H1 (cell line): ENCODE data around the gene TMEM253. TPM values are rescaled to one million over a fixed set of nuclear protein-coding genes. Genes with fewer than 3 reads are reported as not detected.

Experiments
- CTCF ChIA-PET: fragments of 300-600 bp; sonication (Branson Sonifier 250); formaldehyde crosslinking; loops from one replicate; lab custom pipeline; 2021; ENCODE audit not compliant: partially characterized antibody; lab: Charles Lee
- POLR2A ChIA-PET: fragments of 300-600 bp; sonication (Branson Sonifier 250); formaldehyde crosslinking; loops from one replicate; lab custom pipeline; 2021; ENCODE audit warnings: inconsistent platforms; ENCODE audit not compliant: partially characterized antibody; lab: Charles Lee
- DNase-seq, 2 experiments: peaks; one replicate each; pipeline versions ENCODE4 v3.0.0 to v3.0.0-alpha.2; 2010 to 2022; ENCODE audit warnings: low spot score in 2 of 2, low read depth in 1 of 2, mixed read lengths in 1 of 2
- FAIRE-seq: peaks from 2 replicates; lab custom pipeline; 2011; peaks lifted over from hg19 to GRCh38; lab: Jason Lieb, UNC
- H2AFZ ChIP-seq: 2 replicates; pipeline ENCODE4 v1.8.1; 2012; ENCODE audit warnings: low read length, inconsistent platforms
- H2AK5ac ChIP-seq: 2 replicates; pipeline ENCODE4 v1.6.1; 2013; ENCODE audit warnings: low read depth, low read length
- H2BK120ac ChIP-seq: replicated peaks from 2 replicates; pipeline ENCODE3; 2013; ENCODE audit warnings: low read depth, low read length, inconsistent platforms
- H2BK12ac ChIP-seq: 2 replicates; pipeline ENCODE4 v1.6.1; 2013; ENCODE audit warnings: low read depth, low read length
- H2BK15ac ChIP-seq: 2 replicates; pipeline ENCODE4 v1.6.1; 2013; ENCODE audit warnings: low read length
- H2BK20ac ChIP-seq: 2 replicates; pipeline ENCODE4 v1.6.1; 2013; ENCODE audit warnings: low read length
- H2BK5ac ChIP-seq: 2 replicates; pipeline ENCODE4 v1.6.1; 2013; ENCODE audit warnings: low read depth, low read length
- H3K14ac ChIP-seq: 2 replicates; pipeline ENCODE4 v1.6.1; 2013; ENCODE audit warnings: inconsistent platforms; ENCODE audit not compliant: insufficient read length
- H3K18ac ChIP-seq: 2 replicates; pipeline ENCODE4 v1.6.1; 2013; ENCODE audit warnings: low read length; ENCODE audit errors: extremely low read depth
- H3K23ac ChIP-seq: 2 replicates; pipeline ENCODE4 v1.6.1; 2013; ENCODE audit warnings: inconsistent platforms; ENCODE audit not compliant: insufficient read length
- H3K23me2 ChIP-seq: 2 replicates; pipeline ENCODE4 v1.6.1; 2013; ENCODE audit warnings: low read depth, low read length
- H3K27ac ChIP-seq: 2 replicates; pipeline ENCODE4 v1.6.1; 2011; ENCODE audit warnings: low read depth, low read length, inconsistent platforms
- H3K27me3 ChIP-seq, 4 experiments: replicated peaks in 1 of 4; 1 replicate in 1 of 4; 2 replicates in 3 of 4; pipeline versions ENCODE4 v1.6.1 to v1.8.1; 2011 to 2013; ENCODE audit warnings: low read length in 3 of 4, mild to moderate bottlenecking in 3 of 4, inconsistent platforms in 2 of 4, mixed read lengths in 2 of 4, moderate library complexity in 1 of 4; ENCODE audit not compliant: control insufficient read depth in 3 of 4, insufficient read depth in 3 of 4; ENCODE audit errors: extremely low read depth in 1 of 4
- H3K36me3 ChIP-seq, 4 experiments: 2 replicates each; pipeline versions ENCODE4 v1.6.1 to v1.8.1; 2011 to 2013; ENCODE audit warnings: mild to moderate bottlenecking in 4 of 4, low read length in 3 of 4, moderate library complexity in 2 of 4, control low read depth in 1 of 4, inconsistent platforms in 1 of 4; ENCODE audit not compliant: insufficient read depth in 4 of 4, control insufficient read depth in 2 of 4
- H3K4ac ChIP-seq: replicated peaks from 2 replicates; pipeline ENCODE3; 2013; ENCODE audit warnings: low read length, low read depth, mixed read lengths, inconsistent platforms; ENCODE audit not compliant: insufficient read length
- H3K4me1 ChIP-seq, 4 experiments: replicated peaks in 1 of 4; 1 replicate in 1 of 4; 2 replicates in 3 of 4; pipeline versions ENCODE4 v1.6.1 to v1.8.1; 2011 to 2013; ENCODE audit warnings: low read length in 3 of 4, inconsistent platforms in 2 of 4, mixed read lengths in 1 of 4; ENCODE audit not compliant: insufficient read depth in 4 of 4, control insufficient read depth in 3 of 4
- H3K4me2 ChIP-seq, 2 experiments: 2 replicates each; pipeline versions ENCODE4 v1.6.1 to v1.8.1; 2011 to 2013; ENCODE audit warnings: low read depth in 2 of 2, low read length in 2 of 2, control low read depth in 1 of 2, inconsistent platforms in 1 of 2, mild to moderate bottlenecking in 1 of 2; ENCODE audit not compliant: insufficient read depth in 1 of 2
- H3K4me3 ChIP-seq, 4 experiments: fragments of 200-600, 300-600 bp in 1 of 4; sonication (generic), shearing (Covaris generic), sonication (Bioruptor Twin) in 1 of 4; 2 replicates each; pipeline versions ENCODE4 v1.5.1 to v1.8.1; 2011 to 2016; ENCODE audit warnings: low read length in 4 of 4, low read depth in 3 of 4, control low read depth in 2 of 4, inconsistent platforms in 2 of 4, mild to moderate bottlenecking in 2 of 4, mixed read lengths in 1 of 4, moderate library complexity in 1 of 4; ENCODE audit not compliant: insufficient read depth in 2 of 4; ENCODE audit errors: extremely low read depth in 1 of 4
- H3K56ac ChIP-seq: replicated peaks from 2 replicates; pipeline ENCODE3; 2013; ENCODE audit warnings: low read depth, mild to moderate bottlenecking, mixed read lengths, low read length, inconsistent platforms; ENCODE audit not compliant: insufficient read length
- H3K79me1 ChIP-seq: 2 replicates; pipeline ENCODE4 v1.6.1; 2013; ENCODE audit warnings: low read depth, low read length, control low read depth
- H3K79me2 ChIP-seq, 2 experiments: 2 replicates each; pipeline versions ENCODE4 v1.6.1 to v1.8.1; 2012 to 2013; ENCODE audit warnings: low read length in 2 of 2, mild to moderate bottlenecking in 2 of 2, inconsistent platforms in 1 of 2; ENCODE audit not compliant: insufficient read depth in 2 of 2, control insufficient read depth in 1 of 2
- H3K9ac ChIP-seq, 4 experiments: replicated peaks in 1 of 4; 1 replicate in 1 of 4; 2 replicates in 3 of 4; pipeline versions ENCODE4 v1.6.1 to v1.8.1; 2011 to 2013; ENCODE audit warnings: low read depth in 3 of 4, low read length in 3 of 4, control low read depth in 2 of 4, mild to moderate bottlenecking in 2 of 4, moderate library complexity in 2 of 4, inconsistent platforms in 1 of 4; ENCODE audit errors: extremely low read depth in 1 of 4
- H3K9me3 ChIP-seq, 2 experiments: 2 replicates each; pipeline versions ENCODE4 v1.6.1 to v1.8.1; 2012 to 2013; ENCODE audit warnings: mild to moderate bottlenecking in 2 of 2, moderate library complexity in 2 of 2, control low read depth in 1 of 2, inconsistent platforms in 1 of 2, low read depth in 1 of 2, low read length in 1 of 2, mixed read lengths in 1 of 2; ENCODE audit not compliant: insufficient read depth in 2 of 2
- H4K20me1 ChIP-seq, 2 experiments: replicated peaks in 1 of 2; 2 replicates each; pipeline versions ENCODE3 to v1.8.1; 2011 to 2013; ENCODE audit warnings: inconsistent platforms in 2 of 2, low read length in 2 of 2, mild to moderate bottlenecking in 1 of 2; ENCODE audit not compliant: insufficient read depth in 2 of 2, control insufficient read depth in 1 of 2
- H4K5ac ChIP-seq: 2 replicates; pipeline ENCODE4 v1.6.1; 2013; ENCODE audit warnings: low read length, low read depth, mixed read lengths, inconsistent platforms; ENCODE audit not compliant: insufficient read length
- H4K8ac ChIP-seq: 2 replicates; pipeline ENCODE4 v1.8.0; 2013; ENCODE audit warnings: mild to moderate bottlenecking, moderate library complexity, low read length, inconsistent platforms; ENCODE audit not compliant: insufficient read depth; ENCODE audit errors: extremely low read depth
- H4K91ac ChIP-seq: replicated peaks from 2 replicates; pipeline ENCODE3; 2013; ENCODE audit warnings: low read length, mixed read lengths, inconsistent platforms; ENCODE audit not compliant: insufficient read length
- EGR1 ChIP-seq: IDR thresholded peaks from 2 replicates; pipeline ENCODE4 v1.6.1; 2011; ENCODE audit warnings: low read depth, low read length, borderline replicate concordance
- EZH2 ChIP-seq: fragments of 200-600 bp; sonication (generic); IDR thresholded peaks from 2 replicates; pipeline ENCODE4 v1.7.1; 2012; ENCODE audit warnings: low read depth, mild to moderate bottlenecking, moderate library complexity, low read length, inconsistent platforms; ENCODE audit not compliant: severe bottlenecking
- MAX ChIP-seq: IDR thresholded peaks from 2 replicates; pipeline ENCODE4 v1.6.1; 2012; ENCODE audit warnings: inconsistent platforms
- NRF1 ChIP-seq: IDR thresholded peaks from 2 replicates; pipeline ENCODE4 v1.6.1; 2011; ENCODE audit warnings: mild to moderate bottlenecking, low read depth, low read length, improper control_type of control experiment
- PHF8 ChIP-seq: fragments of 200-600 bp; sonication (generic); conservative IDR thresholded peaks from 2 replicates; pipeline ENCODE4 v1.7.1; 2012; ENCODE audit warnings: low read depth, mild to moderate bottlenecking, inconsistent platforms, low read length, moderate library complexity
- POLR2AphosphoS5 ChIP-seq: IDR thresholded peaks from 2 replicates; pipeline ENCODE4 v1.6.1; 2011; ENCODE audit warnings: low read depth, low read length
- SIX5 ChIP-seq: IDR thresholded peaks from 2 replicates; pipeline ENCODE4 v1.6.1; 2011; ENCODE audit warnings: mild to moderate bottlenecking, low read depth, low read length
- SP1 ChIP-seq: IDR thresholded peaks from 2 replicates; pipeline ENCODE4 v1.6.1; 2011; ENCODE audit warnings: low read depth, low read length
- TAF1 ChIP-seq: IDR thresholded peaks from 2 replicates; pipeline ENCODE4 v1.6.1; 2011; ENCODE audit warnings: mild to moderate bottlenecking, low read depth, low read length
- TCF12 ChIP-seq: IDR thresholded peaks from 2 replicates; pipeline ENCODE4 v1.6.1; 2011; ENCODE audit warnings: low read depth, mild to moderate bottlenecking, low read length
- YY1 ChIP-seq: IDR thresholded peaks from 2 replicates; pipeline ENCODE4 v1.6.1; 2011; ENCODE audit warnings: low read depth, mild to moderate bottlenecking, low read length
- WGBS, 2 experiments: shearing (Covaris generic) in 1 of 2; methylation state at CpG; one replicate each; pipeline versions ENCODE4 v1.1.6 to v1.1.7; 2013 to 2015; ENCODE audit warnings: low lambda C conversion rate in 2 of 2, mixed read lengths in 2 of 2, inconsistent platforms in 1 of 2, low coverage in 1 of 2, missing lambda C conversion rate in 1 of 2; ENCODE audit not compliant: insufficient replicate concordance in 2 of 2, insufficient coverage in 1 of 2, insufficient read length in 1 of 2; ENCODE audit errors: extremely low coverage in 1 of 2, missing lambda C conversion rate in 1 of 2; 5-methylcytosine and 5-hydroxymethylcytosine counted together
- polyA plus RNA-seq, 7 experiments: library from polyadenylated mRNA; depleted of rRNA in 3 of 7; stranded (reverse) in 5 of 7; unstranded in 2 of 7; fragments of >200 nt in 5 of 7; fragments of 200-250 nt in 2 of 7; gene quantifications; 1 replicate in 5 of 7; 2 replicates in 1 of 7; 4 replicates in 1 of 7; pipeline versions ENCODE4 v1.2.1 to v1.2.3, GENCODE V29; 2011 to 2013; ENCODE audit warnings: missing spikeins in 2 of 7, mixed read lengths in 2 of 7
- total RNA-seq: library from RNA; stranded (reverse); fragmentation: NEBNext Ultra II Directional; extraction: Animal tissue kit (Norgen Biotek cat#: 25700); gene quantifications from 2 replicates; pipeline ENCODE4 v1.2.1, GENCODE V29; 2021

The TMEM253 gene
- total and polyA plus RNA-seq, 2 of the 8 experiments (the other 6 are each of a cell fraction or from before 2014, with no cell fraction given): 1.9 to 2.2 TPM

DNA sequence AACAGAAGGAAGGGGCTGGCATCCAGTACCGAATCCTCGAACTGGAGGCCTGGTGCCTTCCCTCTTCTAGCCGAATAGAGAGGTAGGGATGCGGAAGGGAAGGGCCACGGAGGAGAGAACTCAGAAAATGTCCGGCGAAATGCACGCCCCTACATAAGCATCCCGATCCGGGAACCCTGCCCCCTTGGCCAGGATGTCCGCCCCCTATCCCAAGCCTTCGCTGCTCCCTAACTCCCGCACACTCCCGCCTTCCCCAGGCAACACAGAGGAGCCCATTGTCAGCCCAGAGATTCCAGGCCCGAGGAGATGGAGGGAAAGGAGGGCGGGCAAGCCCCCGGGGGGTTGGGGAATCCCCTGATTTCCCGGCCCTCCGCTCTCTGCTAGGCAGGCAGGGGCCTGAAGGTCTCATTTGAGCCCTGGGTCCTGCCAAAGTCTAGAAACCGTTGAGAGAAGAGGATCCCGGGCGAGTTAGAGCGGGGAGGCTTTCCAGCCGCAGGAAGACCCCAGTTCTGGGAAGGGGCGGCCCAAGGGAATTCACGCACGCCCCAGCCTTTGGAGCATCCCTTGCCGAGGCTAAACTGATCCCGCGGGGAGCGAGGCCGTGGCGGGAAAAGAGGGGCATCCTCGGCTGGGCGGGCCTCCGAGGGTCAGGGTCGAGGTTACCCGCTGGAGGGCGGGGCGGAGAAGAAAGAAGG is 31.3 kb upstream of the TMEM253 start:
- POLR2A ChIA-PET: interaction anchor here (0.9 to 12.4 kb wide), 18 partner anchors 10 to 195 kb away, joined by 3 to 245 read pairs (median 5); partner anchors contain the start of genes RNASE8, TMEM253 and ZNF219
- H2BK15ac ChIP-seq: no peak overlapping the region; the same call in 1 of the 2 replicates
- WGBS, 2 experiments: 1% methylated on average over 28 of the region's 40 CpGs; no CpG with 5 or more reads in 1 of the 2 experiments
- TF ChIP-seq EGR1: no peak
- TF ChIP-seq PHF8: peak; percentile 26; the same call in 1 of the 2 replicates
- TF ChIP-seq TCF12: no peak
- no peak for TF ChIP-seq SP1
- peak; percentile 67; the same call in 1 of the 2 replicates for TF ChIP-seq TAF1
- no peak for TF ChIP-seq SIX5
- TF ChIP-seq MAX: no peak
- no peak for TF ChIP-seq NRF1
- TF ChIP-seq POLR2AphosphoS5: no peak; the same call in 1 of the 2 replicates
- TF ChIP-seq EZH2: no peak
- peak; percentile 88 for TF ChIP-seq YY1

More for the DNA sequence above, 31.3 kb upstream of the TMEM253 start:
- H3K27ac ChIP-seq: peak overlapping the region; percentile 71; the same call in 1 of the 2 replicates
- H3K4me1 ChIP-seq: peaks cover 3 to 14% (median 8%) of the 10 kb centered on the region in 4 experiments
- H3K18ac ChIP-seq: peak overlapping the region; percentile 83; the same call in 1 of the 2 replicates
- no peak overlapping the region for H2BK20ac ChIP-seq
- peak overlapping the region; percentile 71 for H3K56ac ChIP-seq
- peaks cover 0 to 4% (median 0%) of the 10 kb centered on the region in 4 experiments; a peak in 3 of 7 replicates for H3K27me3 ChIP-seq
- H2BK120ac ChIP-seq: no peak overlapping the region
- H3K79me2 ChIP-seq: peaks cover 0 to 13% of the 10 kb centered on the region in 2 experiments; a peak in 2 of 4 replicates
- H3K36me3 ChIP-seq: peaks cover 9 to 14% (median 10%) of the 10 kb centered on the region in 4 experiments; a peak in 5 of 8 replicates
- H3K4ac ChIP-seq: peak overlapping the region; percentile 88
- peak overlapping the region; percentile 71; the same call in 1 of the 2 replicates for H2BK5ac ChIP-seq
- no peak for FAIRE-seq
- H2BK12ac ChIP-seq: no peak overlapping the region
- no peaks in the 10 kb centered on the region for H3K9me3 ChIP-seq
- peaks cover 25% of the 10 kb centered on the region; the same call in 1 of the 2 replicates for H3K23me2 ChIP-seq
- no peaks in the 10 kb centered on the region for H3K79me1 ChIP-seq
- H4K91ac ChIP-seq: peak overlapping the region; percentile 61
- H3K9ac ChIP-seq: peak overlapping the region; percentile 66 to 76 (median 72)
- H3K4me3 ChIP-seq: peak overlapping the region; percentile 52 to 98 (median 82)
- no peak overlapping the region for H3K14ac ChIP-seq
- H4K8ac ChIP-seq: peak overlapping the region; percentile 85
- H4K5ac ChIP-seq: peak overlapping the region; percentile 80
- CTCF ChIA-PET: interaction anchor here (1.1 to 6.6 kb wide), 23 partner anchors 13 to 98 kb away, joined by 3 to 110 read pairs (median 8); partner anchors contain the start of genes NDRG2, RNASE8, TMEM253 and ZNF219
- no peak overlapping the region for H2AFZ ChIP-seq
- peak overlapping the region; percentile 94 to 96 for H3K4me2 ChIP-seq
- DNase-seq: peak in 1 of 2 experiments; percentile 81
- H4K20me1 ChIP-seq: peaks cover under 1 to 2% of the 10 kb centered on the region in 2 experiments
- H2AK5ac ChIP-seq: no peak overlapping the region
- H3K23ac ChIP-seq: peak overlapping the region; percentile 52
